ENCODE data around the gene LAPTM5.

The LAPTM5 gene

GRCh38 chr1:30744060-30744756 lies 13.4 kb downstream of the LAPTM5 start:
- WGBS = 91% methylated on average over 7 of the region's 7 CpGs
- H3K4me1 ChIP-seq (ENCODE audit: insufficient read depth, low read length) = peaks cover 13% of the 10 kb centered on the region; the same call in 1 of the 2 replicates
- no peaks in the 10 kb centered on the region for H3K27me3 ChIP-seq (ENCODE audit: insufficient read depth, low read length)
- H3K9ac ChIP-seq (ENCODE audit: low read depth, low read length) = no peak overlapping the region
- H3K36me3 ChIP-seq (ENCODE audit: insufficient read depth, low read length) = no peaks in the 10 kb centered on the region
- H3K4me3 ChIP-seq (ENCODE audit: low read length) = no peak overlapping the region
- H3K9me3 ChIP-seq (ENCODE audit: insufficient read depth, low read depth, low read length) = no peaks in the 10 kb centered on the region
- H3K27ac ChIP-seq (ENCODE audit: low read depth, low read length) = no peak overlapping the region

GRCh38 chr1:30743584-30744059 lies 14.0 kb downstream of the LAPTM5 start:
- H3K9ac ChIP-seq (ENCODE audit: low read depth, low read length) = no peak overlapping the region
- H3K9me3 ChIP-seq (ENCODE audit: insufficient read depth, low read depth, low read length) = no peaks in the 10 kb centered on the region
- H3K4me3 ChIP-seq (ENCODE audit: low read length) = no peak overlapping the region
- no peaks in the 10 kb centered on the region for H3K27me3 ChIP-seq (ENCODE audit: insufficient read depth, low read length)
- H3K36me3 ChIP-seq (ENCODE audit: insufficient read depth, low read length) = no peaks in the 10 kb centered on the region
- no peak overlapping the region for H3K27ac ChIP-seq (ENCODE audit: low read depth, low read length)
- peaks cover 12% of the 10 kb centered on the region; the same call in 1 of the 2 replicates for H3K4me1 ChIP-seq (ENCODE audit: insufficient read depth, low read length)
- 85% methylated on average over 4 of the region's 4 CpGs for WGBS

GRCh38 chr1:30742963-30743559 lies 14.5 kb downstream of the LAPTM5 start:
- Histone ChIP-seq H3K27ac (ENCODE audit: low read depth, low read length) (no peak overlapping the region), H3K9ac (ENCODE audit: low read depth, low read length) (no peak overlapping the region), H3K27me3 (ENCODE audit: insufficient read depth, low read length) (no peaks in the 10 kb centered on the region), H3K9me3 (ENCODE audit: insufficient read depth, low read depth, low read length) (no peaks in the 10 kb centered on the region), H3K4me1 (ENCODE audit: insufficient read depth, low read length) (peaks cover 7% of the 10 kb centered on the region; the same call in 1 of the 2 replicates), H3K4me3 (ENCODE audit: low read length) (no peak overlapping the region), H3K36me3 (ENCODE audit: insufficient read depth, low read length) (no peaks in the 10 kb centered on the region)
- 93% methylated on average over 3 of the region's 3 CpGs for WGBS

DNA sequence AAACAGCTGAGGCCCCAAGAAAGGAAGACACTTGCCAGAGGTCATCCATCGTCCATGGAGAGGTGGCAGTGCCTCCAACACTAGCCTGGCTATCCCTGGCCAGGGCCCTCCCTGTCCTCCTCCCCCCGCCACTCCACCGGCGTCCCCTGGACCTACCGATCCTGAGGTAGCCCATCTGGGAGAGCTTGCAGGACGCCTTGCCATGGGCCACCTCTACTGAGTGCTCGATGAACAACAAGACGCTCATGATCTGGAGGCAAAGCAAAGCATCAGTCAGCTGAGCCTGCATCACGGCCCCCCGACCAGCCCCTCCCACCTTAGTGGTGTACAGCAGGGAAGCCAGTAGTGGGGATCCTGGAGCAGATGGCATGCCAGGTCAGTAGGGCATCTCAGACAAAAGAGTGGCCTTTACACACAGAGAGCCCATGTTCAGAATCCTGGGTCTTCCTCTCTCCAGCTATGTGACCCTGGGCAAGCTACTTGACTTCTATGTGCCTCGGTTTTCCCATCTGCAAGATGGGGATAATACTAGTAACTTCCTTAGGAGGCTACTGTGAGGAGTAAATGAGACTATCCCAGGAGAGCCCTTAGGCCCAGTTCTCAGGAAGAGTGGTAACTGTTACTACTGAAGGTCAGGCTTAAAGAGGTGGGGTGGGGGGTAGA lies 15.1 kb downstream of the LAPTM5 start:
- no peak overlapping the region for H3K9ac ChIP-seq (ENCODE audit: low read depth, low read length)
- no peaks in the 10 kb centered on the region for H3K36me3 ChIP-seq (ENCODE audit: insufficient read depth, low read length)
- H3K27me3 ChIP-seq (ENCODE audit: insufficient read depth, low read length) = no peaks in the 10 kb centered on the region
- 86% methylated on average over 11 of the region's 11 CpGs for WGBS
- no peaks in the 10 kb centered on the region for H3K9me3 ChIP-seq (ENCODE audit: insufficient read depth, low read depth, low read length)
- H3K4me1 ChIP-seq (ENCODE audit: insufficient read depth, low read length) = peaks cover 7% of the 10 kb centered on the region; the same call in 1 of the 2 replicates
- no peak overlapping the region for H3K4me3 ChIP-seq (ENCODE audit: low read length)
- no peak overlapping the region for H3K27ac ChIP-seq (ENCODE audit: low read depth, low read length)

DNA sequence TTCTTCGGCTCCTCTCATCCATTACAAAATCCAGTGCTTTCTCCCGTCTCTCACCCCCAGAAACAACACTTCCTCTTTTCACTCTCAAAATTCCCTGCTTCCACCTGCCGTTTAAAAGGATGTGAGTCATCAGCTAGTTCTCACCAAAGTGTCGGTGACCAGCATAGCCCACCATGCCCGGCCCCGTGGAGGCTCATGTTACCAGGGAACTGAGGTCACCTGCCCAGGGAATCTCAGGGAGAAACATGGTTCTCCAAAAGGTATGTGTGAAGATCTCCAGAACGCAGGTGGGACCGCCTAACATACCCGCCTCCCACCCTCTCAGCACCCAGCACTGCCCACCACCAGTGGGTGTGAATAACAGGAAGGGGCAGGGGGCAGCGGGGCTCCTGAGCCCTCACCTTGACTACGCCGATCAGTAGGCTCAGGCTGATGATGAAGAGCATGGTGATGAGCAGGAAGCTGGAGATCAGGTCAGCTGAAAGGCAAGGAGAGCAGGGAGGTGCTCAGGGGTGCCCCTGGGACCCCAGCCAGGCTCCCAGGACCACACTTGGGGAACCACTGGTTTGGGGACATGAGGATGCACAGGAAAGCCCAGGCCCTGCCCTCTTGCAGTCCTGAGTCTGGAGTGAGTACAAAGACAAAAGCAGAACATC lies 16.2 kb downstream of the LAPTM5 start:
- no peaks in the 10 kb centered on the region for H3K36me3 ChIP-seq (ENCODE audit: insufficient read depth, low read length)
- no peaks in the 10 kb centered on the region for H3K9me3 ChIP-seq (ENCODE audit: insufficient read depth, low read depth, low read length)
- no peak overlapping the region for H3K27ac ChIP-seq (ENCODE audit: low read depth, low read length)
- H3K9ac ChIP-seq (ENCODE audit: low read depth, low read length) = no peak overlapping the region
- peaks cover 7% of the 10 kb centered on the region; the same call in 1 of the 2 replicates for H3K4me1 ChIP-seq (ENCODE audit: insufficient read depth, low read length)
- H3K4me3 ChIP-seq (ENCODE audit: low read length) = no peak overlapping the region
- H3K27me3 ChIP-seq (ENCODE audit: insufficient read depth, low read length) = no peaks in the 10 kb centered on the region
- 63% methylated on average over 12 of the region's 12 CpGs for WGBS

- Histone ChIP-seq H3K27ac (ENCODE audit: low read depth, low read length) (no peak overlapping the region), H3K36me3 (ENCODE audit: insufficient read depth, low read length) (no peaks in the 10 kb centered on the region), H3K4me3 (ENCODE audit: low read length) (no peak overlapping the region)
Measured at GRCh38 chr1:30740251-30741238, 17.0 kb downstream of the LAPTM5 start.

GRCh38 chr1:30739601-30740000 lies 18.0 kb downstream of the LAPTM5 start:
- Histone ChIP-seq H3K9me3 (ENCODE audit: insufficient read depth, low read depth, low read length) (no peaks in the 10 kb centered on the region), H3K27me3 (ENCODE audit: insufficient read depth, low read length) (no peaks in the 10 kb centered on the region), H3K27ac (ENCODE audit: low read depth, low read length) (no peak overlapping the region), H3K9ac (ENCODE audit: low read depth, low read length) (no peak overlapping the region), H3K4me1 (ENCODE audit: insufficient read depth, low read length) (0 out of 2 replicates have a peak, but pooled peaks cover 7% of the 10 kb centered on the region), H3K4me3 (ENCODE audit: low read length) (no peak overlapping the region), H3K36me3 (ENCODE audit: insufficient read depth, low read length) (no peaks in the 10 kb centered on the region)
- WGBS = 80% methylated on average over 8 of the region's 8 CpGs

More at GRCh38 chr1:30740251-30741238, 17.0 kb downstream of the LAPTM5 start:
- no peaks in the 10 kb centered on the region for H3K27me3 ChIP-seq (ENCODE audit: insufficient read depth, low read length)
- H3K4me1 ChIP-seq (ENCODE audit: insufficient read depth, low read length) = peaks cover 7% of the 10 kb centered on the region; the same call in 1 of the 2 replicates
- H3K9me3 ChIP-seq (ENCODE audit: insufficient read depth, low read depth, low read length) = no peaks in the 10 kb centered on the region
- WGBS = 74% methylated on average over 13 of the region's 15 CpGs
- H3K9ac ChIP-seq (ENCODE audit: low read depth, low read length) = no peak overlapping the region

DNA sequence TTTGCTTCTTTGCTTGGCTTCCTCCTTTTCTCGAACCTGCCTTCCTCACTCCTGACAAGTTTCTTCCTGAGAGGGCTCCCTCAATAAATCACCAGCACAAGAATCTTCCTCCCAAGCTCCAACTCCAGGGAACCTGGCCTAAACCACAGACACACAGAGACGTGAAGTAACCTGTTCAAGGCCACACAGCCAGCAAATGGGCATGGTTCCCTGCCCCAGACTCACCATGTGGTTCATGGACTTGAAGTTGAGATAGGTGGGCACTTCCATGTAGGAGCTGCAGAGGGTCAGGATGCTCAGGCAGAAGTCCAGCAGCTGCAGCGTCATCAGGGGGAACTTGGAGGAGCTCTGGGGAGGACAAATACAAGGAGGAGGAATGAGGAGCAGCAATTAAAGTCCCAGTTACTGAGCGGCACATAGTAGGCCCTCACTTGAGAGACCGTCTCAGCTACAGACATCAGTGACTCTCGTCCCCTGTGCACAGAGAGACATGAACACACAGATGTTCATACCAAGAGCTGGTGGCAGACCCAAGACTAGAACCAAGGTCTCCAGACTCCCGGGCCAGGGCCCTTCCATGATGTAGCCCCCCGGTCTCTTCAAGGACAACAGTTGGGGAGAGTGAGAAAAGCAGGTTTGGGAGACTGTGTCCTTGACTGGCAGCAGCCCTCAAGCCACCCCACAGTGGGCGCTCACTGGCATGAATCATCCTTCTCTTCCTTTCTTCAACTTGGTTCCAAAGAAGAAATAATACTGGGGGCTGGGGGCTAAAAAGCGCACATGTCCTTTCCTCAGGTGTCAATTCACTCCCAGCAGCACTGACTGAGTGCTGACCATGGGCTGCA lies 18.6 kb downstream of the LAPTM5 start:
- 94% methylated on average over 10 of the region's 10 CpGs for WGBS
- Histone ChIP-seq H3K36me3 (ENCODE audit: insufficient read depth, low read length) (no peaks in the 10 kb centered on the region), H3K4me1 (ENCODE audit: insufficient read depth, low read length) (0 out of 2 replicates have a peak, but pooled peaks cover 7% of the 10 kb centered on the region), H3K27me3 (ENCODE audit: insufficient read depth, low read length) (no peaks in the 10 kb centered on the region), H3K27ac (ENCODE audit: low read depth, low read length) (no peak overlapping the region), H3K4me3 (ENCODE audit: low read length) (no peak overlapping the region), H3K9ac (ENCODE audit: low read depth, low read length) (no peak overlapping the region), H3K9me3 (ENCODE audit: insufficient read depth, low read depth, low read length) (no peaks in the 10 kb centered on the region)

DNA sequence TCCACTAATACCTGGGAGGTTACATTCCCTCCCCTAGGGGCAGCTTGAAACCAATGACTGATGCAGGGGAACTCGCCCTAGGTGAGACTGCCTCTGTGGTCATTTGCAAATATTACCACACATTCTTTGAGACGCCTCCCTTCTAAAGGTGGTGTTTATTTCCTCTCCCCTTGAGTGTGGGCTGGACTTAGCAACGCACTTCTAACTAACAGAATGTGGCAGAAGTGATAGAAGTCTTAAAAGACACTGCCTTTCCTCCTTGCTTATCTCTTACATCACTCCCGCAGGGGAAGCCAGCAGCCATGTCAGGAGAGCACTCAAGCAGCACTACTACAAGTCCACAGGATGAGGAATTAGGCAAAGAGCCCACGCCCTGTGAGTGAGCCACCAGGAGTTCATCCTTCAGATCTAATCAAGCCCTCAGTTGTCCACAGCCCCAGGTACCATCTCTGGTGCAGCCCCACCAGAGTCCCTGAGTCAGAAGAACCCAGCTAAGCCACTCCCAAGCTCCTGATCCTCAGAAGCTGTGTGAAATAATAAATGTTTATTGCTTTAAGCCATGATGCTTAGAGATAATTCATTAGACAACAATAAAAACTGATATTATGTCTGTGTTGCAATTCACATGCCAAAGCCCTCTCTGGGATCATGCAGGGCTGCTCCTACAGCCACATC lies 19.4 kb downstream of the LAPTM5 start:
- WGBS = 78% methylated on average over 3 of the region's 5 CpGs
- Histone ChIP-seq H3K27ac (ENCODE audit: low read depth, low read length) (no peak overlapping the region), H3K9me3 (ENCODE audit: insufficient read depth, low read depth, low read length) (no peaks in the 10 kb centered on the region)

More for the DNA sequence above, 19.4 kb downstream of the LAPTM5 start:
- Histone ChIP-seq H3K9ac (ENCODE audit: low read depth, low read length) (no peak overlapping the region), H3K4me3 (ENCODE audit: low read length) (no peak overlapping the region), H3K27me3 (ENCODE audit: insufficient read depth, low read length) (no peaks in the 10 kb centered on the region), H3K36me3 (ENCODE audit: insufficient read depth, low read length) (no peaks in the 10 kb centered on the region), H3K4me1 (ENCODE audit: insufficient read depth, low read length) (peaks cover 9% of the 10 kb centered on the region; the same call in 1 of the 2 replicates)

Data from HUES64 (cell line).